OCI-LY7 (cell line): ENCODE results near the gene C1orf105. TPM values are rescaled to one million over a fixed set of nuclear protein-coding genes. Genes with fewer than 3 reads are reported as not detected.
A peak's percentile ranks its signal among the peaks of the same experiment; 100 is the strongest.

Source experiments
- BruUV-seq: library from RNA; stranded (reverse); fragments of 400-500 nt; replicated peaks from 2 replicates; lab custom pipeline; 2021; lab: Mats Ljungman, UMichigan
- CTCF ChIA-PET: fragments of 300-600 bp; sonication (Branson Sonifier 250); formaldehyde crosslinking; loops from one replicate; lab custom pipeline; 2022; ENCODE audit warnings: antibody characterized with exemption; ENCODE audit not compliant: unreplicated experiment; lab: Charles Lee
- POLR2A ChIA-PET: fragments of 300-600 bp; sonication (Branson Sonifier 250); formaldehyde crosslinking; loops from one replicate; lab custom pipeline; 2022; ENCODE audit warnings: antibody characterized with exemption; lab: Charles Lee
- DNase-seq: peaks from one replicate; pipeline ENCODE4 v3.0.0-alpha.2; 2015; ENCODE audit warnings: low spot score
- H2AFZ ChIP-seq: fragments of 200-600 bp; sonication (generic), shearing (Covaris generic); 2 replicates; pipeline ENCODE4 v1.6.1; 2014; ENCODE audit warnings: mild to moderate bottlenecking, antibody characterized with exemption, low read length, moderate library complexity
- H3K27ac ChIP-seq: fragments of 200-600 bp; sonication (generic); 2 replicates; pipeline ENCODE4 v1.5.1; 2014; ENCODE audit warnings: mixed run types, low read depth, mild to moderate bottlenecking, moderate library complexity, low read length, inconsistent platforms; ENCODE audit not compliant: poor library complexity, severe bottlenecking
- H3K36me3 ChIP-seq: fragments of 200-600 bp; sonication (generic); 2 replicates; pipeline ENCODE4 v1.6.1; 2014; ENCODE audit warnings: mild to moderate bottlenecking, antibody characterized with exemption, low read length, moderate library complexity, mixed read lengths; ENCODE audit not compliant: insufficient read depth
- H3K4me1 ChIP-seq: fragments of 200-600 bp; sonication (generic); 2 replicates; pipeline ENCODE4 v1.5.1; 2014; ENCODE audit warnings: mild to moderate bottlenecking, low read length; ENCODE audit not compliant: insufficient read depth, poor library complexity, severe bottlenecking
- H3K4me2 ChIP-seq: fragments of 200-600 bp; sonication (generic); 2 replicates; pipeline ENCODE4 v1.6.1; 2014; ENCODE audit warnings: mild to moderate bottlenecking, low read length
- H3K4me3 ChIP-seq: fragments of 200-600 bp; sonication (generic); 2 replicates; pipeline ENCODE4 v1.5.1; 2014; ENCODE audit warnings: mild to moderate bottlenecking, low read depth, low read length; ENCODE audit not compliant: poor library complexity, severe bottlenecking
- H3K79me2 ChIP-seq: fragments of 200-600 bp; sonication (generic); 2 replicates; pipeline ENCODE4 v1.6.1; 2016; ENCODE audit warnings: low read depth, mild to moderate bottlenecking, low read length, moderate library complexity, mixed read lengths; ENCODE audit not compliant: insufficient read depth
- H3K9me2 ChIP-seq: fragments of 200-600 bp; sonication (generic); 2 replicates; pipeline ENCODE4 v1.6.1; 2016; ENCODE audit warnings: mild to moderate bottlenecking, low read length, mixed read lengths; ENCODE audit not compliant: insufficient read depth
- H3K9me3 ChIP-seq: fragments of 200-600 bp; sonication (generic); 2 replicates; pipeline ENCODE4 v1.6.1; 2014; ENCODE audit warnings: mild to moderate bottlenecking, mixed run types, low read length, mixed read lengths
- H4K20me1 ChIP-seq: fragments of 200-600 bp; sonication (generic); 2 replicates; pipeline ENCODE4 v1.6.1; 2014; ENCODE audit warnings: mild to moderate bottlenecking, antibody characterized with exemption, low read length, moderate library complexity, mixed read lengths; ENCODE audit not compliant: insufficient read depth
- EZH2phosphoT487 ChIP-seq: fragments of 200-600 bp; sonication (generic); IDR thresholded peaks from 2 replicates; pipeline ENCODE4 v1.6.1; 2018; ENCODE audit warnings: low read depth, borderline replicate concordance, mild to moderate bottlenecking, mixed run types, antibody characterized with exemption, low read length, moderate library complexity, mixed read lengths
- intact Hi-C: fragments of 100-400 bp; cut with micrococcal nuclease; formaldehyde crosslinking; loops from one replicate; pipeline ENCODE4 v1.10.0; 2022; ENCODE audit not compliant: unreplicated experiment
- total RNA-seq, 2 experiments: library from RNA; depleted of rRNA in 1 of 2; stranded (reverse); fragments of >200 nt in 1 of 2; shearing (Covaris generic) in 1 of 2; gene quantifications; 2 replicates each; pipeline ENCODE4 v1.2.3, GENCODE V29; 2014 to 2022
- TF ChIP-seq, protein P1 (sequence below): fragments of 200-600 bp; sonication (generic); conservative IDR thresholded peaks from 2 replicates; pipeline ENCODE4 v1.5.1; 2014; ENCODE audit warnings: mild to moderate bottlenecking, antibody characterized with exemption, low read length, moderate library complexity, mixed read lengths

C1orf105 gene
- total RNA-seq, 2 experiments from 2014 or later: not detected

DNA sequence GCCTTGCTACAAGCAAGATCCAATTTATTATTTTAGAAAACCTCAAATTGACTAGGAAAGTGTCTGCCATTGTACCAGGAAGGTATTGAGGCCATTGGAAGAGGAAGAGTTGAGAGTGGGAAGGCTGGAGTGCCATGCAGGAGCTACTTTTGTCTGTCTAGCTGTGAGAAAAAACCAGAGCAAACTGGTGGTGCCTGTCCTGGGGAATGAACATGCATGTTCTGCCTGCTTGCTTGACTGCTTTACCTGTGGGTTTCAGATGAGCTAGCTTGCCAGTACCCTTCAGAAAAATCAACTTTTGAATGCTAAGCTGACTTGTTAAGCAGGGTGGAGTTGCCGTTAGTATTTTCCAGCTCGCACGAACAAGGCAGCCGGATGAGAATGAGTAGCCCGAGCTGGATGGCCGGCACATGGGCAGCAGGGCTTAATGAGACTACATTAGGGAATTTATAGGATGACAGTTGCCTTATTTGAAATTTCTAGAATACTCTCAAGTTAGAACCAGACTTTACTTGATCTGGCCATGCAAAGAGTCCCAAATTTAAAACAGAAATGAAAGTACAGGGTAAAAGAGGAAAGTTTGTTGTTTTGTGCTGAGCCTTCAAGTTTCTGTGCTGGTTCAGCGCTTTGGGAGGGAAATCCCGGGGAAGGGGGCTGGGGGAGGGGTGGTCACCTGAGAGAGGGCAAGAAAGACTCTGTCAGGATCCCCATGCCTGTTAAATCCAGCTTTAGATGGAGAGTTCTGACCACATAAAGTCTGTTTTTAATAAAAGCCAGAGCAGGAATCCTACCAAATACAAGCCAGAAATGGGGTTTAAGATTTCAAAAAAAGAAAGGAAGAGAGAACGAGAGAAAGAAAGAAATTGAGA, 29.6 kb upstream of the C1orf105 start:
- ChIA-PET POLR2A (interaction anchor here (0.9 to 1.4 kb wide), 4 partner anchors 8 to 144 kb away, joined by 3 to 6 read pairs (median 4); no protein-coding TSS in a partner anchor), CTCF (no interaction called here)
- Histone ChIP-seq H3K4me1 (peaks cover 44% of the 10 kb centered on the region), H3K9me2 (no peaks in the 10 kb centered on the region), H3K4me3 (no peak overlapping the region), H3K79me2 (no peaks in the 10 kb centered on the region), H3K27ac (peak overlapping the region; percentile 0), H4K20me1 (no peaks in the 10 kb centered on the region), H3K9me3 (no peaks in the 10 kb centered on the region), H3K36me3 (no peaks in the 10 kb centered on the region), H2AFZ (peak overlapping the region; percentile 65), H3K4me2 (peak overlapping the region; percentile 63)
- no peak for TF ChIP-seq EZH2phosphoT487
- TF ChIP-seq, protein P1, sequence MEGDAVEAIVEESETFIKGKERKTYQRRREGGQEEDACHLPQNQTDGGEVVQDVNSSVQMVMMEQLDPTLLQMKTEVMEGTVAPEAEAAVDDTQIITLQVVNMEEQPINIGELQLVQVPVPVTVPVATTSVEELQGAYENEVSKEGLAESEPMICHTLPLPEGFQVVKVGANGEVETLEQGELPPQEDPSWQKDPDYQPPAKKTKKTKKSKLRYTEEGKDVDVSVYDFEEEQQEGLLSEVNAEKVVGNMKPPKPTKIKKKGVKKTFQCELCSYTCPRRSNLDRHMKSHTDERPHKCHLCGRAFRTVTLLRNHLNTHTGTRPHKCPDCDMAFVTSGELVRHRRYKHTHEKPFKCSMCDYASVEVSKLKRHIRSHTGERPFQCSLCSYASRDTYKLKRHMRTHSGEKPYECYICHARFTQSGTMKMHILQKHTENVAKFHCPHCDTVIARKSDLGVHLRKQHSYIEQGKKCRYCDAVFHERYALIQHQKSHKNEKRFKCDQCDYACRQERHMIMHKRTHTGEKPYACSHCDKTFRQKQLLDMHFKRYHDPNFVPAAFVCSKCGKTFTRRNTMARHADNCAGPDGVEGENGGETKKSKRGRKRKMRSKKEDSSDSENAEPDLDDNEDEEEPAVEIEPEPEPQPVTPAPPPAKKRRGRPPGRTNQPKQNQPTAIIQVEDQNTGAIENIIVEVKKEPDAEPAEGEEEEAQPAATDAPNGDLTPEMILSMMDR: no peak
- peak; percentile 37 for DNase-seq
- intact Hi-C loops: loop anchor here (5.0 kb wide), 1 partner anchor 141 kb away; the partner anchor contains the start of gene SUCO
- BruUV-seq: no TSS peak

DNA sequence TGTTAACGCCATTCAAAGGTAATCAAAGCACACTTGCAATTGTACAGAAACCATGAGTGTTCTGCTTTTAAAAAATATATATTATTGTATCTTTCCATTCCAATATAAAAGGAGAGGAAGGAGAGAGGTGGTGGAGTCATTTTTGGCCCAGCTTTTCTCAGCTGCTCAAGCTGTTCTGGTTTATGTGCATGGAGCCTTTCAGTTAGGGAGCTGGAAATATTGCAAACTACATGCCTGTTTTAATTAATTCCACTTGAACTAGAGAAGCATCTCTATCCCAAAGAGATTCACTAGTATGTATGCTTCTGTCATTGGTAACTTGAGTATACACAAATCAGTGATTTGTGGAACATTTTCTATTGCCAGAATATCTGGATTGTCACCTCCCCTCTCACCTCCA, 28.5 kb upstream of the C1orf105 start:
- ChIA-PET CTCF (no interaction called here), POLR2A (interaction anchor here (0.5 to 3.6 kb wide), 5 partner anchors 11 to 140 kb away, joined by 3 to 18 read pairs (median 4); no protein-coding TSS in a partner anchor)
- Histone ChIP-seq H4K20me1 (no peaks in the 10 kb centered on the region), H3K79me2 (no peaks in the 10 kb centered on the region), H3K9me2 (no peaks in the 10 kb centered on the region), H3K36me3 (no peaks in the 10 kb centered on the region), H3K27ac (no peak overlapping the region), H3K4me1 (peaks cover 44% of the 10 kb centered on the region), H3K4me2 (peak overlapping the region; percentile 63; the same call in 1 of the 2 replicates), H3K9me3 (no peaks in the 10 kb centered on the region), H3K4me3 (no peak overlapping the region), H2AFZ (peak overlapping the region; percentile 65; the same call in 1 of the 2 replicates)
- intact Hi-C loops: loop anchor here (5.0 kb wide), 1 partner anchor 140 kb away; the partner anchor contains the start of gene SUCO
- DNase-seq: no peak
- no peak for TF ChIP-seq EZH2phosphoT487
- TF ChIP-seq, protein P1: no peak
- no TSS peak for BruUV-seq
